A549 (cell line): Measurements from ENCODE around the gene HEXD. TPM values are rescaled to one million over a fixed set of nuclear protein-coding genes. Genes with fewer than 3 reads are reported as not detected.

Experiments used
- ATAC-seq, 2 experiments: fragments of 200-7000 bp in 1 of 2; fragments of >200 bp in 1 of 2; cut with Nextera tagmentation in 1 of 2; cut with Tn5 transposase in 1 of 2; 3 replicates each; pipeline versions ENCODE4 v1.8.0 to v1.9.1; 2018 to 2020; ENCODE audit warnings: mild to moderate bottlenecking in 1 of 2, moderate library complexity in 1 of 2
- CTCF ChIA-PET: fragments of 300-600 bp; sonication (Branson Sonifier 250); formaldehyde crosslinking; extraction: SDS; loops from one replicate; lab custom pipeline; 2021; ENCODE audit warnings: antibody characterized with exemption, inconsistent platforms; lab: Yijun Ruan, JAX
- POLR2A ChIA-PET: fragments of 350-600 bp; formaldehyde crosslinking; extraction: SDS; loops from one replicate; lab custom pipeline; 2021; ENCODE audit warnings: antibody characterized with exemption, inconsistent platforms; lab: Yijun Ruan, JAX
- DNase-seq, 2 experiments: peaks; one replicate each; pipeline versions ENCODE4 v3.0.0 to v3.0.0-alpha.2; 2011 to 2016; ENCODE audit warnings: low read depth in 1 of 2, low spot score in 1 of 2
- FAIRE-seq: peaks from 2 replicates; lab custom pipeline; 2011; peaks lifted over from hg19 to GRCh38; lab: Jason Lieb, UNC
- H3K27ac ChIP-seq, 2 experiments: fragments of >200 bp; sonication (Bioruptor Twin); formaldehyde crosslinking; 3 replicates each; pipeline ENCODE4 v1.5.1; 2016 to 2017
- H3K4me1 ChIP-seq: fragments of >200 bp; sonication (Bioruptor Twin); formaldehyde crosslinking; 3 replicates; pipeline ENCODE4 v1.6.1; 2016
- H3K4me2 ChIP-seq: fragments of >200 bp; sonication (Bioruptor Twin); formaldehyde crosslinking; 3 replicates; pipeline ENCODE4 v1.6.1; 2016
- H3K4me3 ChIP-seq: fragments of >200 bp; sonication (Bioruptor Twin); formaldehyde crosslinking; 3 replicates; pipeline ENCODE4 v1.5.1; 2016
- H3K9me3 ChIP-seq: fragments of >200 bp; sonication (Bioruptor Twin); formaldehyde crosslinking; 3 replicates; pipeline ENCODE4 v1.6.1; 2016
- BCL3 ChIP-seq: fragments of >200 bp; sonication (Bioruptor Twin); formaldehyde crosslinking; IDR thresholded peaks from 3 replicates; pipeline ENCODE4 v1.6.1; 2016
- BHLHE40 ChIP-seq: IDR thresholded peaks from 2 replicates; pipeline ENCODE4 v1.6.1; 2012; ENCODE audit warnings: low read depth, low read length, inconsistent platforms
- CBX2 ChIP-seq: fragments of 200-600 bp; sonication (generic); IDR thresholded peaks from 2 replicates; pipeline ENCODE4 v1.6.1; 2016; ENCODE audit warnings: low read depth, mild to moderate bottlenecking, borderline replicate concordance
- EHF ChIP-seq: fragments of 250-450 bp; sonication (Bioruptor Pico); IDR thresholded peaks from 2 replicates; pipeline ENCODE4 v1.5.0; 2020; ENCODE audit warnings: mild to moderate bottlenecking
- EHMT2 ChIP-seq: fragments of 200-600 bp; sonication (generic); IDR thresholded peaks from 2 replicates; pipeline ENCODE4 v1.6.1; 2016; ENCODE audit warnings: antibody characterized with exemption, low read depth, mild to moderate bottlenecking, moderate library complexity
- ELK1 ChIP-seq: fragments of 150-350 bp; IDR thresholded peaks from 2 replicates; pipeline ENCODE4 v1.6.1; 2014; ENCODE audit warnings: low read depth, mild to moderate bottlenecking, low read length
- EP300 ChIP-seq, 2 experiments: fragments of >200 bp; sonication (Bioruptor Twin); formaldehyde crosslinking; IDR thresholded peaks; 2 replicates in 1 of 2; 3 replicates in 1 of 2; pipeline ENCODE4 v1.6.1; 2016 to 2017
- FOSL2 ChIP-seq, 2 experiments: fragments of 450-650 bp in 1 of 2; fragments of >200 bp in 1 of 2; sonication (Bioruptor Twin) in 1 of 2; formaldehyde crosslinking; IDR thresholded peaks; 2 replicates each; pipeline versions ENCODE4 v1.5.0 to v1.6.1; 2016 to 2020; ENCODE audit warnings: mild to moderate bottlenecking in 1 of 2, moderate library complexity in 1 of 2
- GATA3 ChIP-seq: IDR thresholded peaks from 2 replicates; pipeline ENCODE4 v1.6.1; 2012; ENCODE audit warnings: borderline replicate concordance
- HDAC2 ChIP-seq: fragments of 200-600 bp; sonication (generic); IDR thresholded peaks from 2 replicates; pipeline ENCODE4 v1.6.1; 2016
- HEYL ChIP-seq: fragments of 250-450 bp; sonication (Bioruptor Pico); IDR thresholded peaks from 2 replicates; pipeline ENCODE4 v1.8.0; 2021; ENCODE audit warnings: mild to moderate bottlenecking, moderate library complexity
- HOXA7 ChIP-seq: fragments of 250-450 bp; sonication (Bioruptor Pico); IDR thresholded peaks from 2 replicates; pipeline ENCODE4 v1.5.0; 2020; ENCODE audit warnings: mild to moderate bottlenecking, moderate library complexity
- HOXB13 ChIP-seq: fragments of 250-450 bp; sonication (Bioruptor Pico); IDR thresholded peaks from 2 replicates; pipeline ENCODE4 v1.5.0; 2020; ENCODE audit warnings: low read depth, mild to moderate bottlenecking, moderate library complexity
- HOXB5 ChIP-seq: fragments of 250-450 bp; sonication (Bioruptor Pico); IDR thresholded peaks from 2 replicates; pipeline ENCODE4 v1.5.0; 2020; ENCODE audit warnings: mild to moderate bottlenecking, moderate library complexity
- KDM5A ChIP-seq: fragments of 200-600 bp; sonication (generic); IDR thresholded peaks from 2 replicates; pipeline ENCODE4 v1.6.1; 2016; ENCODE audit warnings: antibody characterized with exemption, mild to moderate bottlenecking
- MAX ChIP-seq: IDR thresholded peaks from 2 replicates; pipeline ENCODE4 v1.6.1; 2012
- MYC ChIP-seq: IDR thresholded peaks from 2 replicates; pipeline ENCODE4 v1.6.1; 2012; ENCODE audit warnings: mild to moderate bottlenecking, inconsistent platforms, low read length, improper control_type of control experiment, borderline replicate concordance
- NR3C1 ChIP-seq: fragments of >200 bp; sonication (Bioruptor Twin); formaldehyde crosslinking; IDR thresholded peaks from 3 replicates; pipeline ENCODE4 v1.6.1; 2017
- PHF8 ChIP-seq: fragments of 200-600 bp; sonication (generic); IDR thresholded peaks from 2 replicates; pipeline ENCODE4 v1.6.1; 2016; ENCODE audit warnings: low read depth, mild to moderate bottlenecking, antibody characterized with exemption, moderate library complexity, borderline replicate concordance
- POLR2A ChIP-seq: IDR thresholded peaks from 2 replicates; pipeline ENCODE4 v1.6.1; 2012; ENCODE audit warnings: mild to moderate bottlenecking, low read length
- POLR2AphosphoS2 ChIP-seq: conservative IDR thresholded peaks from 2 replicates; pipeline ENCODE4 v1.6.1; 2012; ENCODE audit warnings: low read length, improper control_type of control experiment, inconsistent platforms
- RAD21 ChIP-seq, 2 experiments: fragments of >200 bp in 1 of 2; sonication (Bioruptor Twin) in 1 of 2; formaldehyde crosslinking in 1 of 2; IDR thresholded peaks in 1 of 2; conservative IDR thresholded peaks in 1 of 2; 2 replicates in 1 of 2; 3 replicates in 1 of 2; pipeline ENCODE4 v1.6.1; 2012 to 2018; ENCODE audit warnings: inconsistent platforms in 1 of 2
- RCOR1 ChIP-seq: fragments of 150-350 bp; IDR thresholded peaks from 2 replicates; pipeline ENCODE4 v1.6.1; 2014; ENCODE audit warnings: antibody characterized with exemption, low read length, low read depth
- REST ChIP-seq: fragments of 200-600 bp; sonication (generic); IDR thresholded peaks from 2 replicates; pipeline ENCODE4 v1.6.1; 2016; ENCODE audit warnings: antibody characterized with exemption, mild to moderate bottlenecking, moderate library complexity
- RNF2 ChIP-seq: fragments of 200-600 bp; sonication (generic); IDR thresholded peaks from 2 replicates; pipeline ENCODE4 v1.6.1; 2016; ENCODE audit warnings: low read depth, mild to moderate bottlenecking, antibody characterized with exemption, moderate library complexity, borderline replicate concordance
- SREBF2 ChIP-seq: fragments of 450-650 bp; IDR thresholded peaks from 2 replicates; pipeline ENCODE4 v1.6.1; 2014; ENCODE audit warnings: mild to moderate bottlenecking, moderate library complexity
- TFCP2L1 ChIP-seq: fragments of 250-450 bp; sonication (Bioruptor Pico); IDR thresholded peaks from 2 replicates; pipeline ENCODE4 v1.5.0; 2021; ENCODE audit warnings: mild to moderate bottlenecking
- ZSCAN20 ChIP-seq: fragments of 250-450 bp; sonication (Bioruptor Pico); IDR thresholded peaks from 2 replicates; pipeline ENCODE4 v1.8.0; 2022; ENCODE audit warnings: mild to moderate bottlenecking, moderate library complexity
- WGBS: methylation state at CpG from one replicate; pipeline ENCODE4 v1.1.6; 2017; ENCODE audit errors: missing lambda C conversion rate; 5-methylcytosine and 5-hydroxymethylcytosine counted together
- polyA plus RNA-seq, 4 experiments: library from polyadenylated mRNA; depleted of rRNA in 3 of 4; stranded (reverse); fragments of >200 nt; fragmentation: RNase III in 1 of 4; extraction: RNeasy Plus Mini Kit Qiagen cat#74134 plus additional on column Dnase treatment in 1 of 4; gene quantifications; 2 replicates in 3 of 4; 3 replicates in 1 of 4; pipeline ENCODE4 v1.2.3, GENCODE V29; 2011 to 2017

Gene HEXD
- polyA plus RNA-seq, 2 of the 4 experiments (the other 2 are of a cell fraction), result 18.0 to 19.5 TPM

- CTCF ChIA-PET, result no interaction called here
- Histone ChIP-seq H3K4me1 (no peaks in the 10 kb centered on the region), H3K9me3 (no peaks in the 10 kb centered on the region)
- no peak for FAIRE-seq
- ATAC-seq, result no peak
- 90% methylated on average over 7 of the region's 17 CpGs for WGBS
- no peak for TF ChIP-seq MYC
- no peak for TF ChIP-seq NR3C1
- TF ChIP-seq EHMT2, result no peak
- no peak for TF ChIP-seq GATA3
- TF ChIP-seq HDAC2, result no peak
- no peak for TF ChIP-seq BHLHE40
- TF ChIP-seq POLR2A, result no peak
- TF ChIP-seq ZSCAN20 (CRISPR knock-in tag), result no peak
- TF ChIP-seq POLR2AphosphoS2, result no peak
- TF ChIP-seq PHF8, result no peak
- no peak for TF ChIP-seq REST
- TF ChIP-seq HOXA7 (CRISPR knock-in tag), result no peak
- no peak for TF ChIP-seq HOXB13
- TF ChIP-seq EHF (CRISPR knock-in tag), result no peak
- TF ChIP-seq TFCP2L1 (CRISPR knock-in tag), result no peak
- no peak for TF ChIP-seq EP300 (IDR thresholded peaks at IDR 0.05)
- TF ChIP-seq, all 56 proteins: peak for 0
- POLR2A ChIA-PET, result no interaction called here
- no peak overlapping the region for H3K27ac ChIP-seq
- H3K4me2 ChIP-seq, result no peak overlapping the region
- no peak overlapping the region for H3K4me3 ChIP-seq
- DNase-seq, result no peak
Observed at GRCh38 chr17:82440991-82441627, 23.0 kb downstream of the HEXD start.

- ChIA-PET POLR2A (no interaction called here), CTCF (interaction anchor here (0.6 to 1.1 kb wide), 3 partner anchors 27 to 115 kb away, joined by 3 to 4 read pairs (median 3); no protein-coding TSS in a partner anchor)
- Histone ChIP-seq H3K9me3 (no peaks in the 10 kb centered on the region), H3K4me1 (no peaks in the 10 kb centered on the region), H3K4me3 (no peak overlapping the region), H3K4me2 (no peak overlapping the region), H3K27ac (no peak overlapping the region)
- no peak for TF ChIP-seq CBX2
- TF ChIP-seq PHF8, result no peak
- no peak for TF ChIP-seq SREBF2
- TF ChIP-seq TFCP2L1 (CRISPR knock-in tag), result no peak
- no peak for TF ChIP-seq HOXB5
- no peak for TF ChIP-seq RCOR1
- no peak for TF ChIP-seq HOXA7 (CRISPR knock-in tag)
- TF ChIP-seq MAX, result no peak
- TF ChIP-seq BCL3, result no peak
- no peak for TF ChIP-seq FOSL2 (IDR thresholded peaks at IDR 0.05)
- no peak for TF ChIP-seq FOSL2 (CRISPR knock-in tag; IDR thresholded peaks at IDR 0.05)
- TF ChIP-seq KDM5A, result no peak
- no peak for TF ChIP-seq ELK1
- TF ChIP-seq RAD21 (conservative IDR thresholded peaks at IDR 0.05 in 1 of 2, IDR thresholded peaks at IDR 0.05 in 1 of 2), result no peak
- no peak for TF ChIP-seq RNF2
- TF ChIP-seq HEYL (CRISPR knock-in tag), result no peak
- no peak for ATAC-seq
- DNase-seq, result no peak
- WGBS, result 91% methylated on average over 24 of the region's 27 CpGs
- FAIRE-seq, result no peak
Observed at GRCh38 chr17:82441691-82442487, 23.7 kb downstream of the HEXD start.
